Mononuclear cell (primary cell): ENCODE measurements around the gene KIAA0319L. TPM values are rescaled to one million over a fixed set of nuclear protein-coding genes. Genes with fewer than 3 reads are reported as not detected.
A peak's percentile ranks its signal among the peaks of the same experiment; 100 is the strongest.

Source experiments
- H3K27me3 ChIP-seq: 2 replicates; pipeline ENCODE4 v1.6.0; 2011; ENCODE audit warnings: low read length, control low read depth; ENCODE audit not compliant: insufficient read depth
- H3K4me1 ChIP-seq: 2 replicates; pipeline ENCODE4 v1.5.1; 2011; ENCODE audit warnings: mild to moderate bottlenecking, low read length, control low read depth; ENCODE audit not compliant: insufficient read depth
- H3K4me3 ChIP-seq: 2 replicates; pipeline ENCODE4 v1.5.1; 2011; ENCODE audit warnings: mild to moderate bottlenecking, low read length, moderate library complexity
- H3K9me3 ChIP-seq: 2 replicates; pipeline ENCODE4 v1.5.1; 2011; ENCODE audit warnings: low read depth, mild to moderate bottlenecking, control low read depth, low read length
- total RNA-seq: library from RNA; depleted of rRNA; stranded (reverse); fragments of >200 nt; gene quantifications from one replicate; pipeline ENCODE4 v1.2.3, GENCODE V29; 2012

Gene KIAA0319L
- total RNA-seq: 29.1 TPM

GRCh38 chr1:35557118-35557610, at the start of gene KIAA0319L:
TSS of gene KIAA0319L (minus strand) at chr1:35557403. CDS start at chr1:35554491, 2,912 bp downstream.
- Histone ChIP-seq H3K4me3 (peak within 1 kb of the TSS; percentile 88), H3K27me3 (no peaks in the 10 kb centered on the region), H3K9me3 (no peaks in the 10 kb centered on the region), H3K4me1 (peaks cover 33% of the 10 kb centered on the region)

- Histone ChIP-seq H3K4me1 (no peaks in the 10 kb centered on the region), H3K4me3 (no peak overlapping the region), H3K27me3 (no peaks in the 10 kb centered on the region), H3K9me3 (no peaks in the 10 kb centered on the region)
These were observed 48.6 kb upstream of the KIAA0319L start for GRCh38 chr1:35605867-35606182.

- H3K4me1 ChIP-seq: no peaks in the 10 kb centered on the region
- H3K4me3 ChIP-seq: no peak overlapping the region
- no peaks in the 10 kb centered on the region for H3K27me3 ChIP-seq
These were observed 48.1 kb upstream of the KIAA0319L start for GRCh38 chr1:35605071-35605866.

GRCh38 chr1:35603941-35604340, 46.7 kb upstream of the KIAA0319L start:
- no peaks in the 10 kb centered on the region for H3K9me3 ChIP-seq
- no peaks in the 10 kb centered on the region for H3K4me1 ChIP-seq
- H3K4me3 ChIP-seq: no peak overlapping the region
- no peaks in the 10 kb centered on the region for H3K27me3 ChIP-seq

More at GRCh38 chr1:35605071-35605866, 48.1 kb upstream of the KIAA0319L start:
- H3K9me3 ChIP-seq: no peaks in the 10 kb centered on the region

- H3K9me3 ChIP-seq: no peaks in the 10 kb centered on the region
- no peaks in the 10 kb centered on the region for H3K27me3 ChIP-seq
- no peaks in the 10 kb centered on the region for H3K4me1 ChIP-seq
These were observed 46.3 kb upstream of the KIAA0319L start for GRCh38 chr1:35603468-35603867.

GRCh38 chr1:35600593-35600992, 43.4 kb upstream of the KIAA0319L start:
- H3K27me3 ChIP-seq: no peaks in the 10 kb centered on the region
- H3K4me3 ChIP-seq: no peak overlapping the region
- H3K4me1 ChIP-seq: no peaks in the 10 kb centered on the region
- no peaks in the 10 kb centered on the region for H3K9me3 ChIP-seq

More at GRCh38 chr1:35603468-35603867, 46.3 kb upstream of the KIAA0319L start:
- no peak overlapping the region for H3K4me3 ChIP-seq

- H3K4me3 ChIP-seq: no peak overlapping the region
- H3K9me3 ChIP-seq: no peaks in the 10 kb centered on the region
- H3K27me3 ChIP-seq: no peaks in the 10 kb centered on the region
- no peaks in the 10 kb centered on the region for H3K4me1 ChIP-seq
These were observed 42.2 kb upstream of the KIAA0319L start for GRCh38 chr1:35599411-35599810.

- H3K4me1 ChIP-seq: no peaks in the 10 kb centered on the region
- no peak overlapping the region for H3K4me3 ChIP-seq
- no peaks in the 10 kb centered on the region for H3K9me3 ChIP-seq
- no peaks in the 10 kb centered on the region for H3K27me3 ChIP-seq
These were observed 41.7 kb upstream of the KIAA0319L start for GRCh38 chr1:35598895-35599294.

GRCh38 chr1:35597870-35598269, 40.7 kb upstream of the KIAA0319L start:
- no peaks in the 10 kb centered on the region for H3K9me3 ChIP-seq
- no peak overlapping the region for H3K4me3 ChIP-seq
- no peaks in the 10 kb centered on the region for H3K4me1 ChIP-seq
- no peaks in the 10 kb centered on the region for H3K27me3 ChIP-seq

GRCh38 chr1:35595684-35596083, 38.5 kb upstream of the KIAA0319L start:
- no peaks in the 10 kb centered on the region for H3K27me3 ChIP-seq
- no peaks in the 10 kb centered on the region for H3K9me3 ChIP-seq
- H3K4me1 ChIP-seq: no peaks in the 10 kb centered on the region
- H3K4me3 ChIP-seq: no peak overlapping the region

GRCh38 chr1:35594005-35594760, 37.0 kb upstream of the KIAA0319L start:
- Histone ChIP-seq H3K4me1 (no peaks in the 10 kb centered on the region), H3K4me3 (no peak overlapping the region), H3K9me3 (no peaks in the 10 kb centered on the region), H3K27me3 (no peaks in the 10 kb centered on the region)

- Histone ChIP-seq H3K9me3 (no peaks in the 10 kb centered on the region), H3K27me3 (no peaks in the 10 kb centered on the region)
These were observed 36.0 kb upstream of the KIAA0319L start for GRCh38 chr1:35592991-35593769.

GRCh38 chr1:35591211-35591610, 34.0 kb upstream of the KIAA0319L start:
- Histone ChIP-seq H3K4me1 (no peaks in the 10 kb centered on the region), H3K4me3 (no peak overlapping the region), H3K9me3 (no peaks in the 10 kb centered on the region), H3K27me3 (no peaks in the 10 kb centered on the region)

More at GRCh38 chr1:35592991-35593769, 36.0 kb upstream of the KIAA0319L start:
- Histone ChIP-seq H3K4me1 (no peaks in the 10 kb centered on the region), H3K4me3 (no peak overlapping the region)

- Histone ChIP-seq H3K27me3 (no peaks in the 10 kb centered on the region), H3K4me1 (no peaks in the 10 kb centered on the region), H3K9me3 (no peaks in the 10 kb centered on the region), H3K4me3 (no peak overlapping the region)
These were observed 33.4 kb upstream of the KIAA0319L start for GRCh38 chr1:35590476-35591040.
